GM18505 (cell line): ENCODE results near the gene GNPTG.
A peak's percentile ranks its signal among the peaks of the same experiment; 100 is the strongest.

Source experiments
- ATAC-seq: cut with Tn5 transposase; IDR thresholded peaks from one replicate; pipeline ENCODE4 v1.9.1; 2021; ENCODE audit not compliant: unreplicated experiment
- POLR2A ChIP-seq: IDR thresholded peaks from 4 replicates; pipeline ENCODE4 v1.6.1; 2011; ENCODE audit warnings: borderline replicate concordance; ENCODE audit not compliant: insufficient read depth, insufficient read length; ENCODE audit errors: extremely low read depth

The GNPTG gene

DNA sequence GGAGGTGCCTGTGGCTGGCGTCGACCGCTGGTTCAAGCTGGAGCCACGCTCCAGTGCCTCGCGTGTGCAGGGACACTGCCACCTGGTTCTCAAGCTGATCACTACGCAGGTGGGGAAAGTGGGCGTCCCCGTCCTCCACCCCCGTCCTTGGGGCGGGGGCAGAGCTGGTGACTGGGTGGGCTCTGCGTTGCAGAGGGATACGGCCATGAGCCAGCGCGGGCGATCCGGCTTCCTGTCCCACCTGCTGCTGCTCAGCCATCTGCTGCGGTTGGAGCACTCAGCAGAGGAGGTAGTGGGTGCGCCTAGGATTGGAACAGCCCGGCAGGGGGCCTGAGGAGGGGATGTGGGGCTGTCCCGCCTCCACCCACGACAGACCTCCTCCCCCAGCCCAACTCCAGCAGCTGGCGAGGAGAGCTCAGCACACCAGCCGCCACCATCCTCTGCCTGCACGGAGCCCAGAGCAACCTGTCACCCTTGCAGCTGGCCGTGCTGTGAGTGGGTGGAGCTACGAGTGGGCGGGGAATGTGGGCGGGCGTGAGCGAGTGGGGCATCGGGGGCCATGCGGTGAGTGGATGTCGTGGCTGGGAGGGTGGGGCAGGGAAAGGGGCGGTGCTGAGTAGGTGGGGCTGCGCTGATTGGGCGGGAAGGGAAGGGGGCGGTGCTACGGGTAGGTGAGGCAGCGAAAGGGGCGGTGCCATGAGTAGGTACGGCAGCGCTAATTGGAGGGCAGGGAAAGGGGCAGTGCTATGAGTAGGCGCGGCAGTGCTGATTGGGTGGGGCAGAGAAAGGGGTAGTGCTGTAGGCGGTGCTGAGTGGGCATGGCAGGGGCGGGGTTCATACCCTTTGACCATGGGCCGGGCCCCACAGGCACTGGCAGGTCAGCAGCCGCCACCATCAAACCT lies 9.0 kb upstream of the GNPTG start:
- peak; percentile 80 for ATAC-seq

GRCh38 chr16:1343428-1344242 lies 8.1 kb upstream of the GNPTG start:
- ATAC-seq = no peak
- TF ChIP-seq POLR2A = no peak

More for the DNA sequence above, 9.0 kb upstream of the GNPTG start:
- no peak for TF ChIP-seq POLR2A

DNA sequence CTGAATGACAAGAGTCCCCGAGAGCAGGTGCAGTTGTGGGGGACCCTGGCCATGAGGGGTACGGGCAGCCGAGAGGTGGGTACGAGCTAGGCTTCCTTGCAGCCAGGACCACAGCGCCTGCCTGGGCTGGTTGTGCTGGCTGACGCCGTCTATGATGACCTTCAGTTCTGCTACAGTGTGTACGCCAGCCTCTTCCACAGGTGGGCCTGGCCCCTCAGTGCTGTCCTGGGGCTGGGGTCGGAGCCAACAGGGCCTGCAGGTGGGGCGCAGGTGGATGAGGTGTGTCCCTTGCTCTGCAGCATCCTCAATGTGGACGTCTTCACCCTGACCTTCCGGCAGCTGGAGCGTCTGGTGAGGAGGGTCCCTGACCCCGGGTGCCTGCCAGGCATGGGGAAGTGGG lies 7.2 kb upstream of the GNPTG start:
- no peak for TF ChIP-seq POLR2A
- no peak for ATAC-seq

DNA sequence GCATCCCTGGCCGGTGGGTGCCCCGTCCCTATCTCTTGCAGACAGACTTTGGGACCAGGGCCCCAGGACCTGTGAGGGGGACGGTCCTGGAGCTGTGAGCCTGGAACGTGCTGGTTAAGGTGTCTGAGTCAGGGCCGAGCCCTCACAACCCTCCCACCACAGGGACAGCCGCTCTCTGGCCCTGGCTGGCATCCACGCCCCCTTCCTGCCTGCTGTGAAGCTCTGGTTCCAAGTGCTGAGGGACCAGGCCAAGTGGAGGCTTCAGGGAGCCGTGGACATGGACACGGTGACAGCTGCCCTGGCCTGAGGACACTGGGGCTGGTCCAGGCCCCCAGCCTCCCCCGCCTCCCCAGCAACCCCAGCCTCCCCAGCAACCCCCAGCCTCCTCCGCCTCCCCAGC lies 6.6 kb upstream of the GNPTG start:
- no peak for ATAC-seq
- TF ChIP-seq POLR2A = no peak

DNA sequence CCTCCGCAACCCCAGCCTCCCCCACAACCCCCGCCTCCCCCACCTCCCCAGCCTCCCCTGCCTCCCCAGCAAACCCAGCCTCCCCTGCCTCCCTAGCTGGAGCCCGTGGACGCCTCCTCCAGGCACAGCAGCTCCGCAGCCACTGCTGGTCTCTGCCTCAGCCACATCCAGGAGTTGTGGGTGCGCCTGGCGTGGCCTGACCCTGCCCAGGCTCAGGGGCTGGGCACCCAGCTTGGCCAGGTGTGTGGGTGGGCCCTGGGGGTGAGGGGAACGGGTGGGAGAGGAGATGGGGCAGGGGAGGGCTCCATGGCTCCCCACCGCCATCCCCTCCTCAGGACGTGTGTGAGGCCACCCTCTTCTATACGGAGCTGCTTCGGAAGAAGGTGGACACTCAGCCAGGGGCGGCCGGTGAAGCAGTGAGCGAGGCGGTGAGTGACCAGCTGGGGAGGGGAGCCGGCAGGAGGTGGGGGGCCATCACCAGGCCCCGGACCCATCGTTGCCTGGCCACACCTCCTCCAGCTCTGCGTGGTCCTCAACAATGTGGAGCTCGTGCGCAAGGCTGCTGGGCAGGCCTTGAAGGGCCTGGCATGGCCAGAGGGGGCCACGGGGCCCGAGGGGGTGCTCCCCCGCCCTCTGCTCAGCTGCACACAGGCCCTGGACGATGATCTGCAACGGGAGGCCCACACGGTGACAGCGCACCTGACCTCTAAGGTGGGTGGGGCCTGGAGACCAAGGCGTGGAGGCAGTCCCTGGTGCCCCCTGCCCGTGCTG lies 5.9 kb upstream of the GNPTG start:
- no peak for ATAC-seq
- TF ChIP-seq POLR2A = no peak

DNA sequence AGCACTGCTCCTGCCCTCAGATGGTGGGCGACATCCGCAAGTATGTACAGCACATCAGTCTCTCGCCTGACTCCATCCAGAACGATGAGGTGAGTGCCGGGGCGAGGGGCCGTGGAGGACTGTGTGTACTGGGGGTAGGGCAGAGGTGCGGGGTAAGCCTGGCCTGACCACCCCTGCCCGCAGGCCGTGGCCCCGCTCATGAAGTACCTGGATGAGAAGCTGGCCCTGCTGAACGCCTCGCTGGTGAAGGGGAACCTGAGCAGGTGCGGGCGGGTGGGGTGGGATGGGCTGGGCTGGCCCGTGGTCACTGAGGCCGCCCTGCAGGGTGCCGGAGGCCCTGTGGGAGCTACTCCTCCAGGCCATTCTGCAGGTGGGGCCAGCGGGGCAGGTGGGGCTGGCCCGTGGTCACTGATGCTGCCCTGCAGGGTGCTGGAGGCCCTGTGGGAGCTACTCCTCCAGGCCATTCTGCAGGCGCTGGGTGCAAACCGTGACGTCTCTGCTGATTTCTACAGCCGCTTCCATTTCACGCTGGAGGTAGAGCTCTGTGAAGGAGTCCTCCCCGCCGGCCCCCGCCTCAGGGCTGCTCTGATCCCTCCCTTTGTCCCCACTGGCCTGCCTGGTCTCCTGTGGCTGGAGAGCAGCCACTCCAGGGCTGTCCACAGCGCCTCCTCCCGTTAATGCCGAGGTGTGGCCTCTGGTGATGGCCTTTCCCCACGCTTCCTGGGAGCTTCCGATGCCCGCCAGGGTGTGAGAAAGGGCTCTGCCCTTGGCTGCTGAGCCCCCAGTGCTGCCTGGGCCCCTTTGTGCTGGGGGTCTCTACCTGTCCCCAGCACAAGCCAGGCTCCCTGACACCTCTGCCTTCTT lies 5.1 kb upstream of the GNPTG start:
- TF ChIP-seq POLR2A = no peak
- no peak for ATAC-seq

GRCh38 chr16:1347286-1347855 lies 4.4 kb upstream of the GNPTG start:
- TF ChIP-seq POLR2A = no peak
- no peak for ATAC-seq

- no peak for TF ChIP-seq POLR2A
- ATAC-seq = no peak
These were observed 3.8 kb upstream of the GNPTG start for GRCh38 chr16:1347962-1348361.

GRCh38 chr16:1348441-1348840 lies 3.3 kb upstream of the GNPTG start:
- TF ChIP-seq POLR2A = no peak
- no peak for ATAC-seq

DNA sequence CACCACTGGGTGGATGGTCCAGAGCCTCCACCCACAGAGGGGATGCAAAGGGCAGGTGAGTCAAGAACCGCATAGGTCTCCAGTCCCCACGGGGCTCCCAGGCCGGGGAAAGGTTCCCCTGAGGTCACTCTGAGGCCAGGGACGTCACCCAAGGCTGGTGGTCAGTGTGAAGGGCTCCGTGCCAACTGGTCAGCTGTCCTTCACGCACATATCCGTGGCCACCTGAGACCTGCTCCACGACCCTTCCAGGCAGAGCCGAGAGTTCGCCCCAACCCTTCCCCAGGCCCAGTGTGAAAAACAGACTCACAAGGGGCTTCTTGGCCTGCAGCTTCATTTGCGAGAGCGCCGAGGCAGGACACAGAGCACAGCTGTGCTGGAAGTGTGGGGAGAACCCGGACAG lies 2.8 kb upstream of the GNPTG start:
- no peak for ATAC-seq
- no peak for TF ChIP-seq POLR2A

- no peak for ATAC-seq
- no peak for TF ChIP-seq POLR2A
These were observed 2.4 kb upstream of the GNPTG start for GRCh38 chr16:1349351-1349750.

GRCh38 chr16:1349951-1350350 lies 1.8 kb upstream of the GNPTG start:
- ATAC-seq = no peak
- no peak for TF ChIP-seq POLR2A

DNA sequence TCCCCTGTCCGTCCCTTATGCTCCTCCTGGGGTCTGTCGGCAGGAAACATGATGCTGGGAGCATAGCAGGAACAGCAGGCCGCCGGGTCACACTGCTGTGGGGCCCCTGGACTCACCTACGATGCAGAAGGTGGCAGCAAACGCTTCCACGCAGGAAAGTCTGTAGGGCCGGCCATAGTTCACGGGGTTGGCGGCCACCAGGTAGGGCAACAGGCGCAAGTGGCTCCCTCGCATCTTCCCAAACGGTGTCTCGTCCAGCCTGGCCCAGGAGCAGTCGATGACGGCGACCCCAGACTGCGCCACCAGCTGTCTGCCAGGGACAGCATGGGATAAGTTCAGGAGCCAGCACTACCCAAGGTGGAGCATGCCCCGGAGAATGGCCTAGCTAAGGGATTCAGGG lies 1.0 kb upstream of the GNPTG start:
- ATAC-seq = no peak
- no peak for TF ChIP-seq POLR2A

- TF ChIP-seq POLR2A = no peak
- peak; percentile 9 for ATAC-seq
These were observed 533 bp upstream of the GNPTG start for GRCh38 chr16:1351215-1351581.
